ENCODE measurements around the gene DZIP1L. TPM values are rescaled to one million over a fixed set of nuclear protein-coding genes. Genes with fewer than 3 reads are reported as not detected.

DZIP1L gene
- total and polyA plus RNA-seq, 2 donors (not counting 3 experiments of a cell fraction or from before 2014, with no cell fraction given) = 3.0 to 17.9 TPM

- no TSS peak for BruUV-seq (replicated peaks)
- Histone ChIP-seq H3K9ac (replicated peaks; ENCODE audit: extremely low read depth, insufficient read depth, low read length) (no peak overlapping the region), H3K4me3 (replicated peaks in 1 of 3; ENCODE audit: insufficient read depth in 1 of 3, low read depth in 1 of 3, low read length in 3 of 3) (no peak overlapping the region), H3K4me1 (ENCODE audit: control insufficient read depth, extremely low read depth, insufficient read depth, low read length) (no peaks in the 10 kb centered on the region), H3K27ac (ENCODE audit: insufficient read depth, low read depth, low read length) (no peak overlapping the region), H3K9me3 (replicated peaks; ENCODE audit: control insufficient read depth, insufficient read depth, low read length) (no peaks in the 10 kb centered on the region), H3K9me1 (replicated peaks; ENCODE audit: control insufficient read depth, extremely low read depth, insufficient read depth, low read length) (no peaks in the 10 kb centered on the region), H3K79me2 (ENCODE audit: control insufficient read depth, insufficient read depth, low read length) (no peaks in the 10 kb centered on the region), H2AFZ (ENCODE audit: low read depth, low read length) (no peak overlapping the region), H3K4me2 (ENCODE audit: insufficient read depth, low read length) (no peak overlapping the region), H3K36me3 (ENCODE audit: control insufficient read depth in 2 of 2, extremely low read depth in 1 of 2, insufficient read depth in 2 of 2, low read length in 2 of 2) (peaks cover 0 to 2% of the 10 kb centered on the region in 2 experiments), H4K20me1 (replicated peaks; ENCODE audit: control insufficient read depth, extremely low read depth, insufficient read depth, low read length) (no peaks in the 10 kb centered on the region), H3K27me3 (ENCODE audit: control insufficient read depth in 2 of 2, insufficient read depth in 2 of 2, low read length in 2 of 2) (no peaks in the 10 kb centered on the region)
- ChIA-PET POLR2A (no interaction called here), CTCF (interaction anchor here (0.6 to 2.6 kb wide), 6 partner anchors 12 to 36 kb away, joined by 3 to 11 read pairs (median 4); partner anchors contain the start of gene DZIP1L)
- no peak for FAIRE-seq
- intact Hi-C loops (cut with micrococcal nuclease) = no loop called here
- dilution Hi-C loops (cut with MboI; ENCODE audit: extremely low pct_ligation_motif_present, low sequenced_read_pairs) = no loop called here
- no peak for TF ChIP-seq CTCF (IDR thresholded peaks at IDR 0.05; ENCODE audit: extremely low read depth in 1 of 2, insufficient read depth in 1 of 2, low read depth in 1 of 2, low read length in 2 of 2)
- no peak for TF ChIP-seq MYC (IDR thresholded peaks at IDR 0.05; ENCODE audit: low read depth, low read length)
- TF ChIP-seq JUN (IDR thresholded peaks at IDR 0.05; ENCODE audit: borderline replicate concordance, insufficient read depth, insufficient read length, low read depth) = no peak
- TF ChIP-seq POLR2AphosphoS5 (IDR thresholded peaks at IDR 0.05; ENCODE audit: insufficient read depth, low read depth, low read length) = no peak
- no peak for TF ChIP-seq GATA2 (IDR thresholded peaks at IDR 0.05; ENCODE audit: insufficient read depth, insufficient read length, low read depth, low read length)
- no peak for TF ChIP-seq FOS (IDR thresholded peaks at IDR 0.05; ENCODE audit: borderline replicate concordance, insufficient read depth, low read length)
- TF ChIP-seq MAX (IDR thresholded peaks at IDR 0.05; ENCODE audit: insufficient read depth, insufficient read length) = no peak
- TF ChIP-seq EZH2 (IDR thresholded peaks at IDR 0.05; ENCODE audit: borderline replicate concordance, low read depth, low read length, severe bottlenecking) = no peak
- no peak for TF ChIP-seq POLR2A (IDR thresholded peaks at IDR 0.05; ENCODE audit: low read depth, low read length)
- DNase-seq (ENCODE audit: low read depth, low spot score) = no peak
Observed at GRCh38 chr3:138082992-138083386, 32.4 kb downstream of the DZIP1L start.

All from endothelial cell of umbilical vein (primary cell).